Measurements from ENCODE around the gene RAB40C. TPM values are rescaled to one million over a fixed set of nuclear protein-coding genes. Genes with fewer than 3 reads are reported as not detected.

The RAB40C gene
- total and polyA plus RNA-seq, 12 donors: 9.1 to 32.0 (median 12.3) TPM

DNA sequence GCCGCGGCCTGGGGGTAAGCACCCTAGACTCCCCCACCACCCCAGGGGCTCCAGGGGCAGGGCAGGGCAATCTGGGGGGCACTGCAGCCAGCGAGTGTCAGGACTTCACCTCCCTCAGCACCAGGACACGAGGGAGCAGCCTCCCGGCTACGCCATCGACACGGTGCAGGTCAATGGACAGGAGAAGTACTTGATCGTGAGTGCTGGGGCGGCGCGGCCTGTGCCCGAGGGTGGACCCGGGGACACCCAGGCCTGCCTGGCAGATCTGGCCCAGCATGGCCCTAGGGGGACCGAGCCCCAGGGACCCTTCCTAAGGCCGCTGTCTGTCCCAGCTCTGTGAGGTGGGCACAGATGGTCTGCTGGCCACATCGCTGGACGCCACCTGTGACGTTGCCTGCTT lies 82.5 kb downstream of the RAB40C start:
- Histone ChIP-seq H3K27me3 (peaks cover 0 to 22% (median 0%) of the 10 kb centered on the region in 7 donors), H3K27ac (no peak overlapping the region), H3K36me3 (peaks cover 0 to 51% (median 35%) of the 10 kb centered on the region in 9 donors), H3K4me3 (no peak overlapping the region), H3K4me1 (peaks cover 8 to 39% (median 27%) of the 10 kb centered on the region in 9 donors), H3K9me3 (no peaks in the 10 kb centered on the region)
- no peak for ATAC-seq
- intact Hi-C loops (cut with DNase I): no loop called here
- TF ChIP-seq CTCF (IDR thresholded peaks at IDR 0.05): no peak
- WGBS, 2 donors: 90% methylated on average over 19 of the region's 19 CpGs
- no peak for DNase-seq

DNA sequence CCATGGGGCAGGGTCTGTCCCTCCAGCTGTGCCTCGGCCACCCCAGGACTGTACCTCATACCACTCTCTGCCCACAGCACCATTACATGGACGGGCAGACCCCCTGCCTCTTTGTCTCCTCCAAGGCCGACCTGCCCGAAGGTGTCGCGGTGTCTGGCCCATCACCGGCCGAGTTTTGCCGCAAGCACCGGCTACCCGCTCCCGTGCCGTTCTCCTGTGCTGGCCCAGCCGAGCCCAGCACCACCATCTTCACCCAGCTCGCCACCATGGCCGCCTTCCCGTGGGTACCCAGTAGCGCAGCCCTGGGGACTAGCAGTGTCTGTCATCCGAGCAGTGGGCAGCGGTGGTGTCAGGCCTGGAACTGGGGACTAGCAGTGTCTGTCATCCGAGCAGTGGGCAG lies 83.0 kb downstream of the RAB40C start:
- DNase-seq: no peak
- ATAC-seq: no peak
- Histone ChIP-seq H3K4me3 (no peak overlapping the region), H3K4me1 (peaks cover 8 to 35% (median 25%) of the 10 kb centered on the region in 9 donors), H3K27ac (no peak overlapping the region), H3K36me3 (peaks cover 0 to 51% (median 35%) of the 10 kb centered on the region in 9 donors), H3K27me3 (peaks cover 0 to 22% (median 0%) of the 10 kb centered on the region in 7 donors), H3K9me3 (no peaks in the 10 kb centered on the region)
- no peak for TF ChIP-seq CTCF (IDR thresholded peaks at IDR 0.05)
- intact Hi-C loops (cut with DNase I): no loop called here
- WGBS, 2 donors: 93 to 94% methylated on average over 21 of the region's 21 CpGs

GRCh38 chr16:673399-673991 lies 83.6 kb downstream of the RAB40C start:
- Histone ChIP-seq H3K9me3 (no peaks in the 10 kb centered on the region), H3K4me3 (no peak overlapping the region), H3K4me1 (peaks cover 8 to 34% (median 24%) of the 10 kb centered on the region in 9 donors), H3K36me3 (peaks cover 0 to 51% (median 35%) of the 10 kb centered on the region in 9 donors), H3K27me3 (peaks cover 0 to 22% (median 0%) of the 10 kb centered on the region in 7 donors), H3K27ac (peak overlapping the region in 1 of 10 donors; percentile 75)
- 91 to 93% methylated on average over 17 to 18 of the region's 18 CpGs for WGBS, 2 donors
- DNase-seq (no peak), ATAC-seq (no peak)
- intact Hi-C loops (cut with DNase I): no loop called here
- no peak for TF ChIP-seq CTCF (IDR thresholded peaks at IDR 0.05)

- Histone ChIP-seq H3K4me1 (peaks cover 6 to 32% (median 20%) of the 10 kb centered on the region in 9 donors), H3K27ac (peak overlapping the region in 8 of 10 donors; percentile 20 to 75 (median 45)), H3K27me3 (peaks cover 0 to 22% (median 0%) of the 10 kb centered on the region in 7 donors), H3K4me3 (no peak overlapping the region), H3K9me3 (no peaks in the 10 kb centered on the region), H3K36me3 (peaks cover 0 to 50% (median 35%) of the 10 kb centered on the region in 9 donors)
- no peak for TF ChIP-seq CTCF (IDR thresholded peaks at IDR 0.05)
- no peak for DNase-seq
- 65 to 67% methylated on average over 22 of the region's 22 CpGs for WGBS, 2 donors
- peak in 6 of 8 donors; percentile 2 to 47 (median 18) for ATAC-seq
- intact Hi-C loops (cut with DNase I): no loop called here
Measured at GRCh38 chr16:674214-674881, 84.5 kb downstream of the RAB40C start.
